ENCODE results near the gene OSBPL8. TPM values are rescaled to one million over a fixed set of nuclear protein-coding genes. Genes with fewer than 3 reads are reported as not detected.

The OSBPL8 gene
- total and polyA plus RNA-seq, 9 of the 15 experiments (the other 6 are each of a cell fraction or from before 2014, with no cell fraction given), result 17.4 to 82.7 (median 42.8) TPM

DNA sequence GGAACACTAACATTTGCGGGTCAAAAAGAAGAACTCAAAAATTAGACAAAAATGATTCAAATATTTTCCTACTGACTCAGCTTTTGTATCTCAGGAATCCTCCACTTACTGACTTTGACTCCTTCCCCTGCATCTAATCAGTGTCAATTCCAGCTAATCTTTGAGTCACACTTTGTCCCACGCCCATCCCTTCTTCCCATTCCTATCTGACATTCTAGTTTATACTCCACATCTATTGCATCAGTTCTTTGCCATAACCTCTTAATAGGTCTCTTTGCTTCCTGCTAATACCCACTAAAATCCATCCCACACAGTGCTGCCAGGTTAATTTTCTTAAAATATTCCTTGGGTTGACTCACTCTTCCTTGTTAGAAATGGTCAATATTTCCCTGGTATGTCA, 230.4 kb downstream of the OSBPL8 start:
- no peaks in the 10 kb centered on the region for H3K9me3 ChIP-seq (replicated peaks; ENCODE audit: control insufficient read depth, insufficient read depth, low read depth, low read length)
- no peak overlapping the region for H3K4me2 ChIP-seq (ENCODE audit: insufficient read depth, low read length)
- H3K9me1 ChIP-seq (ENCODE audit: control insufficient read depth, insufficient read depth, low read length), result no peaks in the 10 kb centered on the region
- in situ Hi-C loops (cut with MboI), result no loop called here
- no peak for ATAC-seq
- H4K20me1 ChIP-seq (replicated peaks; ENCODE audit: control insufficient read depth, insufficient read depth, low read length), result no peaks in the 10 kb centered on the region
- peak in 2 of 4 experiments; percentile 27 to 30 for DNase-seq (ENCODE audit: extremely low read depth in 1 of 4, low spot score in 3 of 4)
- H3K36me3 ChIP-seq (ENCODE audit: control insufficient read depth, insufficient read depth, low read length), result no peaks in the 10 kb centered on the region
- peaks cover 0 to 9% of the 10 kb centered on the region in 2 experiments; a peak in 3 of 5 replicates for H3K4me1 ChIP-seq (replicated peaks in 1 of 2; ENCODE audit: control insufficient read depth in 2 of 2, insufficient read depth in 2 of 2, low read length in 2 of 2)
- WGBS (ENCODE audit: insufficient coverage, low coverage, missing lambda C conversion rate), result 3% methylated on average over 2 of the region's 2 CpGs
- BruUV-seq (replicated peaks), result no TSS peak
- no peak overlapping the region for H2AFZ ChIP-seq (ENCODE audit: low read depth, low read length)
- ChIA-PET CTCF (ENCODE audit: low intra/inter-chr PET ratio) (no interaction called here), POLR2A (interaction anchor here (0.6 kb wide), 1 partner anchor 538 kb away, joined by 3 read pairs; no protein-coding TSS in a partner anchor)
- H3K9ac ChIP-seq (ENCODE audit: insufficient read depth in 1 of 2, low read depth in 2 of 2, low read length in 2 of 2), result no peak overlapping the region
- H3K27me3 ChIP-seq (ENCODE audit: control insufficient read depth in 2 of 2, insufficient read depth in 2 of 2, low read length in 2 of 2), result no peaks in the 10 kb centered on the region
- intact Hi-C loops (cut with micrococcal nuclease), result no loop called here
- FAIRE-seq, result peak; percentile 42
- H3K27ac ChIP-seq (ENCODE audit: extremely low read depth, low read depth, low read length), result no peak overlapping the region
- no peaks in the 10 kb centered on the region for H3K79me2 ChIP-seq (ENCODE audit: control insufficient read depth, insufficient read depth, low read length)
- no peak overlapping the region for H3K4me3 ChIP-seq
- TF ChIP-seq BDP1 (IDR thresholded peaks at IDR 0.05; ENCODE audit: insufficient read depth, insufficient read length), result no peak
- no peak for TF ChIP-seq CEBPG (CRISPR knock-in tag; IDR thresholded peaks at IDR 0.05)
- peak in 1 of 2 experiments; percentile 85; a peak in 2 of 4 replicates for TF ChIP-seq CEBPG (tag; conservative IDR thresholded peaks at IDR 0.05 in 1 of 2, IDR thresholded peaks at IDR 0.05 in 1 of 2)
- no peak for TF ChIP-seq HLTF (IDR thresholded peaks at IDR 0.05)
- 0 out of 2 replicates have a peak, but pooled peaks have one; percentile 19 for TF ChIP-seq BHLHE40 (IDR thresholded peaks at IDR 0.05; ENCODE audit: low read length)
- TF ChIP-seq THAP12 (CRISPR knock-in tag; IDR thresholded peaks at IDR 0.05), result no peak
- TF ChIP-seq TBL1XR1 (IDR thresholded peaks at IDR 0.05; ENCODE audit: low read length in 2 of 2), result no peak
- peak in 1 of 2 experiments; percentile 58; a peak in 2 of 4 replicates for TF ChIP-seq TRIM24 (IDR thresholded peaks at IDR 0.05)
- TF ChIP-seq PCBP1 (IDR thresholded peaks at IDR 0.05; ENCODE audit: low read depth, low read length, poor library complexity, severe bottlenecking), result no peak
- TF ChIP-seq ASH1L (IDR thresholded peaks at IDR 0.05; ENCODE audit: borderline replicate concordance, low read depth, partially characterized antibody), result no peak
- 0 out of 2 replicates have a peak, but pooled peaks have one; percentile 4 for TF ChIP-seq NFE2 (IDR thresholded peaks at IDR 0.05; ENCODE audit: low read depth)
- TF ChIP-seq NCOA6 (IDR thresholded peaks at IDR 0.05), result no peak
- TF ChIP-seq ZSCAN32 (CRISPR knock-in tag; IDR thresholded peaks at IDR 0.05), result no peak
- no peak for TF ChIP-seq FOXJ2 (tag; IDR thresholded peaks at IDR 0.05)
- peak; percentile 44; the same call in 1 of the 2 replicates for TF ChIP-seq MAFK (IDR thresholded peaks at IDR 0.05; ENCODE audit: low read length)
- 0 out of 4 replicates have a peak, but pooled peaks of 1 of the 2 experiments have one; percentile 35 for TF ChIP-seq HDAC1 (IDR thresholded peaks at IDR 0.05)
- TF ChIP-seq, protein P1, sequence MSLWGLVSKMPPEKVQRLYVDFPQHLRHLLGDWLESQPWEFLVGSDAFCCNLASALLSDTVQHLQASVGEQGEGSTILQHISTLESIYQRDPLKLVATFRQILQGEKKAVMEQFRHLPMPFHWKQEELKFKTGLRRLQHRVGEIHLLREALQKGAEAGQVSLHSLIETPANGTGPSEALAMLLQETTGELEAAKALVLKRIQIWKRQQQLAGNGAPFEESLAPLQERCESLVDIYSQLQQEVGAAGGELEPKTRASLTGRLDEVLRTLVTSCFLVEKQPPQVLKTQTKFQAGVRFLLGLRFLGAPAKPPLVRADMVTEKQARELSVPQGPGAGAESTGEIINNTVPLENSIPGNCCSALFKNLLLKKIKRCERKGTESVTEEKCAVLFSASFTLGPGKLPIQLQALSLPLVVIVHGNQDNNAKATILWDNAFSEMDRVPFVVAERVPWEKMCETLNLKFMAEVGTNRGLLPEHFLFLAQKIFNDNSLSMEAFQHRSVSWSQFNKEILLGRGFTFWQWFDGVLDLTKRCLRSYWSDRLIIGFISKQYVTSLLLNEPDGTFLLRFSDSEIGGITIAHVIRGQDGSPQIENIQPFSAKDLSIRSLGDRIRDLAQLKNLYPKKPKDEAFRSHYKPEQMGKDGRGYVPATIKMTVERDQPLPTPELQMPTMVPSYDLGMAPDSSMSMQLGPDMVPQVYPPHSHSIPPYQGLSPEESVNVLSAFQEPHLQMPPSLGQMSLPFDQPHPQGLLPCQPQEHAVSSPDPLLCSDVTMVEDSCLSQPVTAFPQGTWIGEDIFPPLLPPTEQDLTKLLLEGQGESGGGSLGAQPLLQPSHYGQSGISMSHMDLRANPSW (CRISPR knock-in tag; IDR thresholded peaks at IDR 0.05), result no peak
- no peak for TF ChIP-seq ADNP (tag; IDR thresholded peaks at IDR 0.05)
- TF ChIP-seq DPF2 (IDR thresholded peaks at IDR 0.05), result peak; percentile 53; the same call in 1 of the 2 replicates
- no peak for TF ChIP-seq E2F3 (CRISPR knock-in tag; IDR thresholded peaks at IDR 0.05)
- TF ChIP-seq ZNF586 (CRISPR knock-in tag; conservative IDR thresholded peaks at IDR 0.05), result no peak
- TF ChIP-seq LCOR (CRISPR knock-in tag; IDR thresholded peaks at IDR 0.05), result 0 out of 2 replicates have a peak, but pooled peaks have one; percentile 25
